Transverse colon (tissue), 3 donors: ENCODE data around the gene FAM20B.

Experiments
- CTCF ChIP-seq, 5 experiments: fragments of 200-600 bp in 3 of 5; fragments of 450-650 bp in 2 of 5; sonication (generic) in 3 of 5; IDR thresholded peaks; 1 replicate in 2 of 5; 2 replicates in 3 of 5; pipeline ENCODE4 v1.5.1; 2016 to 2017; ENCODE audit warnings: antibody characterized with exemption in 5 of 5, inconsistent platforms in 3 of 5, mild to moderate bottlenecking in 2 of 5, moderate library complexity in 1 of 5
- POLR2A ChIP-seq: fragments of 450-650 bp; IDR thresholded peaks from one replicate; pipeline ENCODE4 v1.6.1; 2016; ENCODE audit warnings: antibody characterized with exemption, mild to moderate bottlenecking, moderate library complexity

- TF ChIP-seq CTCF (IDR thresholded peaks at IDR 0.05): no peak
- no peak for TF ChIP-seq POLR2A
Measured at GRCh38 chr1:179031284-179031683, 5.6 kb downstream of the FAM20B start.
